H1 (cell line): ENCODE measurements around the gene LGALS4. TPM values are rescaled to one million over a fixed set of nuclear protein-coding genes. Genes with fewer than 3 reads are reported as not detected.

Experiments
- CTCF ChIA-PET: fragments of 300-600 bp; sonication (Branson Sonifier 250); formaldehyde crosslinking; loops from one replicate; lab custom pipeline; 2021; ENCODE audit not compliant: partially characterized antibody; lab: Charles Lee
- POLR2A ChIA-PET: fragments of 300-600 bp; sonication (Branson Sonifier 250); formaldehyde crosslinking; loops from one replicate; lab custom pipeline; 2021; ENCODE audit warnings: inconsistent platforms; ENCODE audit not compliant: partially characterized antibody; lab: Charles Lee
- DNase-seq, 2 experiments: peaks; one replicate each; pipeline versions ENCODE4 v3.0.0 to v3.0.0-alpha.2; 2010 to 2022; ENCODE audit warnings: low spot score in 2 of 2, low read depth in 1 of 2, mixed read lengths in 1 of 2
- FAIRE-seq: peaks from 2 replicates; lab custom pipeline; 2011; peaks lifted over from hg19 to GRCh38; lab: Jason Lieb, UNC
- H2AFZ ChIP-seq: 2 replicates; pipeline ENCODE4 v1.8.1; 2012; ENCODE audit warnings: low read length, inconsistent platforms
- H2AK5ac ChIP-seq: 2 replicates; pipeline ENCODE4 v1.6.1; 2013; ENCODE audit warnings: low read depth, low read length
- H2BK120ac ChIP-seq: replicated peaks from 2 replicates; pipeline ENCODE3; 2013; ENCODE audit warnings: low read depth, low read length, inconsistent platforms
- H2BK12ac ChIP-seq: 2 replicates; pipeline ENCODE4 v1.6.1; 2013; ENCODE audit warnings: low read depth, low read length
- H2BK15ac ChIP-seq: 2 replicates; pipeline ENCODE4 v1.6.1; 2013; ENCODE audit warnings: low read length
- H2BK20ac ChIP-seq: 2 replicates; pipeline ENCODE4 v1.6.1; 2013; ENCODE audit warnings: low read length
- H2BK5ac ChIP-seq: 2 replicates; pipeline ENCODE4 v1.6.1; 2013; ENCODE audit warnings: low read depth, low read length
- H3K14ac ChIP-seq: 2 replicates; pipeline ENCODE4 v1.6.1; 2013; ENCODE audit warnings: inconsistent platforms; ENCODE audit not compliant: insufficient read length
- H3K18ac ChIP-seq: 2 replicates; pipeline ENCODE4 v1.6.1; 2013; ENCODE audit warnings: low read length; ENCODE audit errors: extremely low read depth
- H3K23ac ChIP-seq: 2 replicates; pipeline ENCODE4 v1.6.1; 2013; ENCODE audit warnings: inconsistent platforms; ENCODE audit not compliant: insufficient read length
- H3K23me2 ChIP-seq: 2 replicates; pipeline ENCODE4 v1.6.1; 2013; ENCODE audit warnings: low read depth, low read length
- H3K27ac ChIP-seq: 2 replicates; pipeline ENCODE4 v1.6.1; 2011; ENCODE audit warnings: low read depth, low read length, inconsistent platforms
- H3K27me3 ChIP-seq, 4 experiments: replicated peaks in 1 of 4; 1 replicate in 1 of 4; 2 replicates in 3 of 4; pipeline versions ENCODE4 v1.6.1 to v1.8.1; 2011 to 2013; ENCODE audit warnings: low read length in 3 of 4, mild to moderate bottlenecking in 3 of 4, inconsistent platforms in 2 of 4, mixed read lengths in 2 of 4, moderate library complexity in 1 of 4; ENCODE audit not compliant: control insufficient read depth in 3 of 4, insufficient read depth in 3 of 4; ENCODE audit errors: extremely low read depth in 1 of 4
- H3K36me3 ChIP-seq, 4 experiments: 2 replicates each; pipeline versions ENCODE4 v1.6.1 to v1.8.1; 2011 to 2013; ENCODE audit warnings: mild to moderate bottlenecking in 4 of 4, low read length in 3 of 4, moderate library complexity in 2 of 4, control low read depth in 1 of 4, inconsistent platforms in 1 of 4; ENCODE audit not compliant: insufficient read depth in 4 of 4, control insufficient read depth in 2 of 4
- H3K4ac ChIP-seq: replicated peaks from 2 replicates; pipeline ENCODE3; 2013; ENCODE audit warnings: low read length, low read depth, mixed read lengths, inconsistent platforms; ENCODE audit not compliant: insufficient read length
- H3K4me1 ChIP-seq, 4 experiments: replicated peaks in 1 of 4; 1 replicate in 1 of 4; 2 replicates in 3 of 4; pipeline versions ENCODE4 v1.6.1 to v1.8.1; 2011 to 2013; ENCODE audit warnings: low read length in 3 of 4, inconsistent platforms in 2 of 4, mixed read lengths in 1 of 4; ENCODE audit not compliant: insufficient read depth in 4 of 4, control insufficient read depth in 3 of 4
- H3K4me2 ChIP-seq, 2 experiments: 2 replicates each; pipeline versions ENCODE4 v1.6.1 to v1.8.1; 2011 to 2013; ENCODE audit warnings: low read depth in 2 of 2, low read length in 2 of 2, control low read depth in 1 of 2, inconsistent platforms in 1 of 2, mild to moderate bottlenecking in 1 of 2; ENCODE audit not compliant: insufficient read depth in 1 of 2
- H3K4me3 ChIP-seq, 4 experiments: fragments of 200-600, 300-600 bp in 1 of 4; sonication (generic), shearing (Covaris generic), sonication (Bioruptor Twin) in 1 of 4; 2 replicates each; pipeline versions ENCODE4 v1.5.1 to v1.8.1; 2011 to 2016; ENCODE audit warnings: low read length in 4 of 4, low read depth in 3 of 4, control low read depth in 2 of 4, inconsistent platforms in 2 of 4, mild to moderate bottlenecking in 2 of 4, mixed read lengths in 1 of 4, moderate library complexity in 1 of 4; ENCODE audit not compliant: insufficient read depth in 2 of 4; ENCODE audit errors: extremely low read depth in 1 of 4
- H3K56ac ChIP-seq: replicated peaks from 2 replicates; pipeline ENCODE3; 2013; ENCODE audit warnings: low read depth, mild to moderate bottlenecking, mixed read lengths, low read length, inconsistent platforms; ENCODE audit not compliant: insufficient read length
- H3K79me1 ChIP-seq: 2 replicates; pipeline ENCODE4 v1.6.1; 2013; ENCODE audit warnings: low read depth, low read length, control low read depth
- H3K79me2 ChIP-seq, 2 experiments: 2 replicates each; pipeline versions ENCODE4 v1.6.1 to v1.8.1; 2012 to 2013; ENCODE audit warnings: low read length in 2 of 2, mild to moderate bottlenecking in 2 of 2, inconsistent platforms in 1 of 2; ENCODE audit not compliant: insufficient read depth in 2 of 2, control insufficient read depth in 1 of 2
- H3K9ac ChIP-seq, 4 experiments: replicated peaks in 1 of 4; 1 replicate in 1 of 4; 2 replicates in 3 of 4; pipeline versions ENCODE4 v1.6.1 to v1.8.1; 2011 to 2013; ENCODE audit warnings: low read depth in 3 of 4, low read length in 3 of 4, control low read depth in 2 of 4, mild to moderate bottlenecking in 2 of 4, moderate library complexity in 2 of 4, inconsistent platforms in 1 of 4; ENCODE audit errors: extremely low read depth in 1 of 4
- H3K9me3 ChIP-seq, 2 experiments: 2 replicates each; pipeline versions ENCODE4 v1.6.1 to v1.8.1; 2012 to 2013; ENCODE audit warnings: mild to moderate bottlenecking in 2 of 2, moderate library complexity in 2 of 2, control low read depth in 1 of 2, inconsistent platforms in 1 of 2, low read depth in 1 of 2, low read length in 1 of 2, mixed read lengths in 1 of 2; ENCODE audit not compliant: insufficient read depth in 2 of 2
- H4K20me1 ChIP-seq, 2 experiments: replicated peaks in 1 of 2; 2 replicates each; pipeline versions ENCODE3 to v1.8.1; 2011 to 2013; ENCODE audit warnings: inconsistent platforms in 2 of 2, low read length in 2 of 2, mild to moderate bottlenecking in 1 of 2; ENCODE audit not compliant: insufficient read depth in 2 of 2, control insufficient read depth in 1 of 2
- H4K5ac ChIP-seq: 2 replicates; pipeline ENCODE4 v1.6.1; 2013; ENCODE audit warnings: low read length, low read depth, mixed read lengths, inconsistent platforms; ENCODE audit not compliant: insufficient read length
- H4K8ac ChIP-seq: 2 replicates; pipeline ENCODE4 v1.8.0; 2013; ENCODE audit warnings: mild to moderate bottlenecking, moderate library complexity, low read length, inconsistent platforms; ENCODE audit not compliant: insufficient read depth; ENCODE audit errors: extremely low read depth
- H4K91ac ChIP-seq: replicated peaks from 2 replicates; pipeline ENCODE3; 2013; ENCODE audit warnings: low read length, mixed read lengths, inconsistent platforms; ENCODE audit not compliant: insufficient read length
- FOSL1 ChIP-seq: IDR thresholded peaks from 2 replicates; pipeline ENCODE4 v1.6.1; 2011; ENCODE audit warnings: mild to moderate bottlenecking, low read depth, low read length, moderate library complexity; ENCODE audit not compliant: insufficient read depth
- SP1 ChIP-seq: IDR thresholded peaks from 2 replicates; pipeline ENCODE4 v1.6.1; 2011; ENCODE audit warnings: low read depth, low read length
- WGBS, 2 experiments: shearing (Covaris generic) in 1 of 2; methylation state at CpG; one replicate each; pipeline versions ENCODE4 v1.1.6 to v1.1.7; 2013 to 2015; ENCODE audit warnings: low lambda C conversion rate in 2 of 2, mixed read lengths in 2 of 2, inconsistent platforms in 1 of 2, low coverage in 1 of 2, missing lambda C conversion rate in 1 of 2; ENCODE audit not compliant: insufficient replicate concordance in 2 of 2, insufficient coverage in 1 of 2, insufficient read length in 1 of 2; ENCODE audit errors: extremely low coverage in 1 of 2, missing lambda C conversion rate in 1 of 2; 5-methylcytosine and 5-hydroxymethylcytosine counted together
- polyA plus RNA-seq, 7 experiments: library from polyadenylated mRNA; depleted of rRNA in 3 of 7; stranded (reverse) in 5 of 7; unstranded in 2 of 7; fragments of >200 nt in 5 of 7; fragments of 200-250 nt in 2 of 7; gene quantifications; 1 replicate in 5 of 7; 2 replicates in 1 of 7; 4 replicates in 1 of 7; pipeline versions ENCODE4 v1.2.1 to v1.2.3, GENCODE V29; 2011 to 2013; ENCODE audit warnings: missing spikeins in 2 of 7, mixed read lengths in 2 of 7
- total RNA-seq: library from RNA; stranded (reverse); fragmentation: NEBNext Ultra II Directional; extraction: Animal tissue kit (Norgen Biotek cat#: 25700); gene quantifications from 2 replicates; pipeline ENCODE4 v1.2.1, GENCODE V29; 2021
- TF ChIP-seq, protein P1 (sequence below): IDR thresholded peaks from 2 replicates; pipeline ENCODE4 v1.6.1; 2012; ENCODE audit warnings: inconsistent platforms

LGALS4 gene
- total and polyA plus RNA-seq, 2 of the 8 experiments (the other 6 are each of a cell fraction or from before 2014, with no cell fraction given): 0.32 to 0.37 TPM

GRCh38 chr19:38815059-38816001 lies 2.6 kb upstream of the LGALS4 start:
- H4K91ac ChIP-seq: no peak overlapping the region
- H3K4me2 ChIP-seq: no peak overlapping the region
- H3K27ac ChIP-seq: no peak overlapping the region
- H3K23ac ChIP-seq: no peak overlapping the region
- no peak overlapping the region for H3K4me3 ChIP-seq
- H3K4ac ChIP-seq: no peak overlapping the region
- no peak overlapping the region for H2BK5ac ChIP-seq
- H4K5ac ChIP-seq: no peak overlapping the region
- H3K18ac ChIP-seq: no peak overlapping the region
- CTCF ChIA-PET: interaction anchor here (1.0 to 1.1 kb wide), 2 partner anchors 64 to 72 kb away, joined by 3 read pairs; no protein-coding TSS in a partner anchor
- WGBS, 2 experiments: 93% methylated on average over 34 of the region's 34 CpGs; no CpG with 5 or more reads in 1 of the 2 experiments
- H4K8ac ChIP-seq: no peak overlapping the region
- H3K14ac ChIP-seq: no peak overlapping the region
- no peak overlapping the region for H2BK15ac ChIP-seq
- DNase-seq: no peak
- no peaks in the 10 kb centered on the region for H3K23me2 ChIP-seq
- no peak overlapping the region for H2AFZ ChIP-seq
- H3K27me3 ChIP-seq: no peaks in the 10 kb centered on the region
- no peaks in the 10 kb centered on the region for H3K79me2 ChIP-seq
- H3K9me3 ChIP-seq: no peaks in the 10 kb centered on the region
- H3K56ac ChIP-seq: no peak overlapping the region
- no peak for FAIRE-seq
- no peaks in the 10 kb centered on the region for H3K4me1 ChIP-seq
- H2AK5ac ChIP-seq: no peak overlapping the region
- H3K79me1 ChIP-seq: no peaks in the 10 kb centered on the region
- no peak overlapping the region for H2BK20ac ChIP-seq
- peaks cover 2 to 5% of the 10 kb centered on the region in 2 experiments for H4K20me1 ChIP-seq
- no peak overlapping the region for H2BK120ac ChIP-seq
- H2BK12ac ChIP-seq: no peak overlapping the region
- peaks cover 0 to 20% (median 10%) of the 10 kb centered on the region in 4 experiments; a peak in 5 of 8 replicates for H3K36me3 ChIP-seq
- no peak overlapping the region for H3K9ac ChIP-seq
- peak; percentile 49; the same call in 1 of the 2 replicates for TF ChIP-seq SP1
- TF ChIP-seq FOSL1: no peak
- TF ChIP-seq, protein P1, sequence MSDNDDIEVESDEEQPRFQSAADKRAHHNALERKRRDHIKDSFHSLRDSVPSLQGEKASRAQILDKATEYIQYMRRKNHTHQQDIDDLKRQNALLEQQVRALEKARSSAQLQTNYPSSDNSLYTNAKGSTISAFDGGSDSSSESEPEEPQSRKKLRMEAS: peak; percentile 43; the same call in 1 of the 2 replicates
- POLR2A ChIA-PET: interaction anchor here (0.8 to 3.7 kb wide), 9 partner anchors 16 to 116 kb away, joined by 3 to 17 read pairs (median 3); partner anchors contain the start of genes ECH1, MRPS12 and SARS2
